GM12878 (cell line): ENCODE results near the gene RBM26. TPM values are rescaled to one million over a fixed set of nuclear protein-coding genes. Genes with fewer than 3 reads are reported as not detected.

Source experiments
- BACH1 ChIP-seq: fragments of 450-650 bp; IDR thresholded peaks from 2 replicates; pipeline ENCODE4 v1.6.1; 2017; ENCODE audit warnings: mild to moderate bottlenecking, borderline replicate concordance
- BHLHE40 ChIP-seq, 2 experiments: fragments of 450-650 bp in 1 of 2; IDR thresholded peaks; 2 replicates each; pipeline ENCODE4 v1.6.1; 2011 to 2017; ENCODE audit warnings: low read depth in 2 of 2, borderline replicate concordance in 1 of 2, improper control_type of control experiment in 1 of 2, low read length in 1 of 2, mild to moderate bottlenecking in 1 of 2
- EP300 ChIP-seq, 2 experiments: fragments of 150-350 bp in 1 of 2; IDR thresholded peaks; 2 replicates each; pipeline ENCODE4 v1.6.1; 2011 to 2012; ENCODE audit warnings: low read depth in 2 of 2, low read length in 2 of 2, borderline replicate concordance in 1 of 2, improper control_type of control experiment in 1 of 2, inconsistent platforms in 1 of 2; ENCODE audit not compliant: control insufficient read depth in 1 of 2
- HDAC6 ChIP-seq: fragments of 200-600 bp; sonication (generic); IDR thresholded peaks from one replicate; pipeline ENCODE4 v1.8.0; 2017; ENCODE audit warnings: antibody characterized with exemption; ENCODE audit not compliant: unreplicated experiment
- IKZF1 ChIP-seq: fragments of 450-650 bp; conservative IDR thresholded peaks from 2 replicates; pipeline ENCODE4 v1.6.1; 2017; ENCODE audit warnings: antibody characterized with exemption, mild to moderate bottlenecking
- IKZF2 ChIP-seq, 2 experiments: fragments of 450-650 bp; IDR thresholded peaks; 2 replicates each; pipeline ENCODE4 v1.6.1; 2017; ENCODE audit warnings: mild to moderate bottlenecking in 2 of 2, moderate library complexity in 2 of 2
- KAT2A ChIP-seq: conservative IDR thresholded peaks from 2 replicates; pipeline ENCODE4 v1.6.1; 2011; ENCODE audit warnings: low read depth, low read length; ENCODE audit not compliant: control insufficient read depth
- MAX ChIP-seq: IDR thresholded peaks from 2 replicates; pipeline ENCODE4 v1.6.1; 2012; ENCODE audit warnings: low read depth, low read length, improper control_type of control experiment
- MEF2B ChIP-seq: fragments of 450-650 bp; IDR thresholded peaks from 2 replicates; pipeline ENCODE4 v1.6.1; 2018; ENCODE audit warnings: mild to moderate bottlenecking, moderate library complexity; ENCODE audit not compliant: partially characterized antibody, poor library complexity, severe bottlenecking
- MTA2 ChIP-seq: fragments of 450-650 bp; IDR thresholded peaks from 2 replicates; pipeline ENCODE4 v1.6.1; 2016; ENCODE audit warnings: low read depth, mild to moderate bottlenecking, moderate library complexity
- MXI1 ChIP-seq: fragments of 150-350 bp; IDR thresholded peaks from 2 replicates; pipeline ENCODE4 v1.6.1; 2011; ENCODE audit warnings: low read depth, mild to moderate bottlenecking, inconsistent platforms, low read length, improper control_type of control experiment
- NR2F1 ChIP-seq: fragments of 450-650 bp; conservative IDR thresholded peaks from 2 replicates; pipeline ENCODE4 v1.6.1; 2017; ENCODE audit warnings: mild to moderate bottlenecking
- RAD51 ChIP-seq: fragments of 450-650 bp; IDR thresholded peaks from 2 replicates; pipeline ENCODE4 v1.6.1; 2016; ENCODE audit warnings: moderate library complexity, mild to moderate bottlenecking, inconsistent platforms
- RB1 ChIP-seq: fragments of 450-650 bp; formaldehyde crosslinking; IDR thresholded peaks from 2 replicates; pipeline ENCODE4 v1.6.1; 2017; ENCODE audit warnings: mild to moderate bottlenecking, borderline replicate concordance
- RELB ChIP-seq: fragments of 450-650 bp; IDR thresholded peaks from 2 replicates; pipeline ENCODE4 v1.6.1; 2017; ENCODE audit warnings: low read depth, mild to moderate bottlenecking, moderate library complexity
- RUNX3 ChIP-seq: IDR thresholded peaks from 2 replicates; pipeline ENCODE4 v1.6.1; 2012; ENCODE audit warnings: low read length, inconsistent platforms
- SIN3A ChIP-seq: IDR thresholded peaks from 2 replicates; pipeline ENCODE4 v1.6.1; 2012; ENCODE audit warnings: low read depth, low read length, improper control_type of control experiment
- SMARCA5 ChIP-seq: fragments of 450-650 bp; IDR thresholded peaks from 2 replicates; pipeline ENCODE4 v1.6.1; 2017; ENCODE audit warnings: mild to moderate bottlenecking
- SPI1 ChIP-seq: IDR thresholded peaks from 2 replicates; pipeline ENCODE4 v1.6.1; 2011; ENCODE audit warnings: low read depth, mild to moderate bottlenecking, low read length, moderate library complexity, borderline replicate concordance; ENCODE audit not compliant: insufficient read depth
- WRNIP1 ChIP-seq: IDR thresholded peaks from 2 replicates; pipeline ENCODE4 v1.6.1; 2011; ENCODE audit warnings: low read depth, low read length, improper control_type of control experiment, borderline replicate concordance
- ZNF217 ChIP-seq: fragments of 450-650 bp; IDR thresholded peaks from 2 replicates; pipeline ENCODE4 v1.6.1; 2017; ENCODE audit warnings: antibody characterized with exemption, mild to moderate bottlenecking
- ZNF274 ChIP-seq: IDR thresholded peaks from one replicate; pipeline ENCODE4 v1.8.0; 2011; ENCODE audit not compliant: insufficient read length, insufficient read depth
- polyA plus RNA-seq, 11 experiments: library from polyadenylated mRNA; depleted of rRNA in 4 of 11; unstranded in 6 of 11; stranded (reverse) in 5 of 11; fragments of >200 nt; fragmentation: Nextera tagmentation in 4 of 11; fragmentation: Illumina TruSeq in 1 of 11; extraction: Ambion mirVana in 4 of 11; extraction: Trizol in 1 of 11; gene quantifications; 1 replicate in 1 of 11; 2 replicates in 10 of 11; pipeline versions ENCODE4 v1.2.1 to v1.2.3, GENCODE V29; 2011 to 2016; ENCODE audit warnings: inconsistent platforms in 2 of 11, missing spikeins in 2 of 11, low read depth in 1 of 11
- total RNA-seq, 4 experiments: library from RNA; depleted of rRNA in 3 of 4; stranded (reverse); fragments of >200 nt in 3 of 4; fragmentation: Illumina TruSeq in 1 of 4; extraction: Trizol in 1 of 4; gene quantifications; 2 replicates each; pipeline versions ENCODE4 v1.2.1 to v1.2.3, GENCODE V29; 2013 to 2021
- TF ChIP-seq, protein P1 (sequence below): fragments of 450-650 bp; conservative IDR thresholded peaks from 2 replicates; pipeline ENCODE4 v1.6.1; 2017; ENCODE audit warnings: mild to moderate bottlenecking, moderate library complexity

The RBM26 gene
- total and polyA plus RNA-seq, 10 of the 15 experiments (the other 5 are each of a cell fraction or from before 2014, with no cell fraction given): 17.6 to 71.3 (median 38.9) TPM

DNA sequence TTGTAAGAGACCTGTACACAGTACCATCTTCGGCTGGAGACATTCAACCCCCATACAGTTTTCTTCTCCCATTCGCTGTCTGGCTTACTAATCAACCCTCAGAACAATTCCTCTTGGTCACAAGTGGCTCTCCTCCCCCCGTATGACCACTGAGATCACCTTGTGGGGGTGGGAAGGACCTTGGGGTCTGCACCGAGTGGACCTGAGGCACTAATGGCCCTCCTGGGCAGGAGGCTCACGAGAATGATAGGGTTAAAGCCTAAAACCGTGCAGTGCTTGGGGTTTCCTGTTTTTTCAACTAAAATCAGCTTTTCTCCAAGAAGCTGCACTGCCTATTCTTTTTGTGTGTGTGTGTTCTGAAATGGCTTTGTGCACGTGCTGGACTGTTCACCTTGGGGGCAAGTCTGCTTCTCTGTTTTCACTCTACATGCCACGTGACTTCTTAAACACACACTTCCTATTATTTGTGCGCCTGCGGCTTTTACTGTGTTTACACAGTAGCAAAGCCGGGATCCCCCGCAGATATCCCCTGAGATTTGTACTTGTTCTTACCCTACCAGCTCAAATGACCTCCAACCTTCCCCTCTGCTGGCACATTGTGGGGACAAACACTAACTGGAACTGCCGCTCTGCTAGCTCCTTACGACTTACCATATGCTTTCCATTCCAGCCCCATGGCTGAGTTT lies 12.3 kb downstream of the RBM26 start (continued):
- TF ChIP-seq IKZF1: peak; percentile 31; the same call in 1 of the 2 replicates
- 0 out of 2 replicates have a peak, but pooled peaks have one; percentile 32 for TF ChIP-seq SMARCA5
- peak; percentile 81 for TF ChIP-seq MEF2B
- TF ChIP-seq MAX: peak; percentile 67; the same call in 1 of the 2 replicates
- TF ChIP-seq SIN3A: no peak
- peak; percentile 68; the same call in 1 of the 2 replicates for TF ChIP-seq SPI1
- TF ChIP-seq IKZF2 (IDR thresholded peaks at IDR 0.05): peak in 1 of 2 experiments; percentile 43; a peak in 1 of 4 replicates
- TF ChIP-seq ZNF274: no peak
- peak; percentile 51; the same call in 1 of the 2 replicates for TF ChIP-seq MTA2
- TF ChIP-seq WRNIP1: no peak
- TF ChIP-seq BACH1: peak; percentile 11; the same call in 1 of the 2 replicates
- no peak for TF ChIP-seq RB1
- TF ChIP-seq HDAC6: no peak
- peak; percentile 96 to 97 for TF ChIP-seq BHLHE40 (IDR thresholded peaks at IDR 0.05; ENCODE audit: borderline replicate concordance in 1 of 2, low read depth in 2 of 2, low read length in 1 of 2)
- TF ChIP-seq RAD51: peak; percentile 96
- TF ChIP-seq, protein P1, sequence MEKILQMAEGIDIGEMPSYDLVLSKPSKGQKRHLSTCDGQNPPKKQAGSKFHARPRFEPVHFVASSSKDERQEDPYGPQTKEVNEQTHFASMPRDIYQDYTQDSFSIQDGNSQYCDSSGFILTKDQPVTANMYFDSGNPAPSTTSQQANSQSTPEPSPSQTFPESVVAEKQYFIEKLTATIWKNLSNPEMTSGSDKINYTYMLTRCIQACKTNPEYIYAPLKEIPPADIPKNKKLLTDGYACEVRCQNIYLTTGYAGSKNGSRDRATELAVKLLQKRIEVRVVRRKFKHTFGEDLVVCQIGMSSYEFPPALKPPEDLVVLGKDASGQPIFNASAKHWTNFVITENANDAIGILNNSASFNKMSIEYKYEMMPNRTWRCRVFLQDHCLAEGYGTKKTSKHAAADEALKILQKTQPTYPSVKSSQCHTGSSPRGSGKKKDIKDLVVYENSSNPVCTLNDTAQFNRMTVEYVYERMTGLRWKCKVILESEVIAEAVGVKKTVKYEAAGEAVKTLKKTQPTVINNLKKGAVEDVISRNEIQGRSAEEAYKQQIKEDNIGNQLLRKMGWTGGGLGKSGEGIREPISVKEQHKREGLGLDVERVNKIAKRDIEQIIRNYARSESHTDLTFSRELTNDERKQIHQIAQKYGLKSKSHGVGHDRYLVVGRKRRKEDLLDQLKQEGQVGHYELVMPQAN: 0 out of 2 replicates have a peak, but pooled peaks have one; percentile 37
- TF ChIP-seq RELB: no peak
- peak; percentile 65; the same call in 1 of the 2 replicates for TF ChIP-seq NR2F1
- TF ChIP-seq MXI1: peak; percentile 57; the same call in 1 of the 2 replicates
- TF ChIP-seq ZNF217: 0 out of 2 replicates have a peak, but pooled peaks have one; percentile 43
- TF ChIP-seq KAT2A: no peak
- TF ChIP-seq RUNX3: peak; percentile 35; the same call in 1 of the 2 replicates
- TF ChIP-seq EP300 (IDR thresholded peaks at IDR 0.05; ENCODE audit: borderline replicate concordance in 1 of 2, control insufficient read depth in 1 of 2, low read depth in 2 of 2, low read length in 2 of 2): 0 out of 4 replicates have a peak, but pooled peaks of 1 of the 2 experiments have one; percentile 13
